AG08395 (cell line): ENCODE measurements around the gene VASN.
"Not testable (repeated sequence)": the region's sequence is repeated elsewhere in the genome, so short reads cannot be mapped to it uniquely, and the experiment has no call there.

Experiments
- DNase-seq: peaks from one replicate; pipeline ENCODE4 v3.0.0; 2012; ENCODE audit warnings: mixed read lengths, low spot score

Gene VASN

GRCh38 chr16:4385066-4385788 is 13.6 kb downstream of the VASN start:
- DNase-seq, result no peak

GRCh38 chr16:4385789-4386450 is 14.3 kb downstream of the VASN start:
- no peak for DNase-seq

- no peak for DNase-seq
Observed at GRCh38 chr16:4386451-4386805, 14.8 kb downstream of the VASN start.

- no peak for DNase-seq
Observed at GRCh38 chr16:4386951-4387565, 15.4 kb downstream of the VASN start.

GRCh38 chr16:4387781-4388180 is 16.1 kb downstream of the VASN start:
- no peak for DNase-seq

- no peak for DNase-seq
Observed at GRCh38 chr16:4388271-4389021, 16.8 kb downstream of the VASN start.

- DNase-seq, result no peak
Observed at GRCh38 chr16:4389051-4389955, 17.7 kb downstream of the VASN start.

GRCh38 chr16:4390266-4391260 is 18.9 kb downstream of the VASN start:
- DNase-seq, result no peak

- DNase-seq, result no peak
Observed at GRCh38 chr16:4391631-4392381, 20.2 kb downstream of the VASN start.

- peak; percentile 88 for DNase-seq
Observed at GRCh38 chr16:4392382-4393239, 21.0 kb downstream of the VASN start.

- peak; percentile 80 for DNase-seq
Observed at GRCh38 chr16:4393240-4393600, 21.6 kb downstream of the VASN start.

- DNase-seq, result not testable (repeated sequence)
Observed at GRCh38 chr16:4393850-4394249, 22.2 kb downstream of the VASN start.

- DNase-seq, result no peak
Observed at GRCh38 chr16:4395055-4395726, 23.5 kb downstream of the VASN start.

GRCh38 chr16:4399001-4399730 is 27.5 kb downstream of the VASN start:
- no peak for DNase-seq

- DNase-seq, result no peak
Observed at GRCh38 chr16:4401094-4401501, 29.4 kb downstream of the VASN start.

GRCh38 chr16:4401510-4401909 is 29.9 kb downstream of the VASN start:
- DNase-seq, result no peak

- peak; percentile 90 for DNase-seq
Observed at GRCh38 chr16:4402439-4403132, 30.9 kb downstream of the VASN start.
